ENCODE results near the gene FAM180B.
"Not testable (repeated sequence)": the region's sequence is repeated elsewhere in the genome, so short reads cannot be mapped to it uniquely, and the experiment has no call there.

FAM180B gene

GRCh38 chr11:47552566-47553405 lies 33.7 kb upstream of the FAM180B start, which contains the start of gene CELF1:
CELF1 (minus strand) TSS chr11:47553132; CDS start chr11:47499523, 53,609 bp downstream.
- ChIA-PET POLR2A (interaction anchor here (0.6 to 3.6 kb wide), 6 partner anchors 12 to 40 kb away, joined by 3 to 18 read pairs (median 4); partner anchors contain the start of gene PTPMT1), CTCF (interaction anchor here (0.5 to 1.3 kb wide), 9 partner anchors 13 to 133 kb away, joined by 3 to 8 read pairs (median 4); no protein-coding TSS in a partner anchor)
- TF ChIP-seq FOXA1 (IDR thresholded peaks at IDR 0.05) = no peak
- peak; percentile 85 for TF ChIP-seq L3MBTL2 (conservative IDR thresholded peaks at IDR 0.05)
- peak; percentile 91 for DNase-seq (ENCODE audit: extremely low spot score)

GRCh38 chr11:47553406-47553743 lies 33.1 kb upstream of the FAM180B start:
- TF ChIP-seq, protein P1, sequence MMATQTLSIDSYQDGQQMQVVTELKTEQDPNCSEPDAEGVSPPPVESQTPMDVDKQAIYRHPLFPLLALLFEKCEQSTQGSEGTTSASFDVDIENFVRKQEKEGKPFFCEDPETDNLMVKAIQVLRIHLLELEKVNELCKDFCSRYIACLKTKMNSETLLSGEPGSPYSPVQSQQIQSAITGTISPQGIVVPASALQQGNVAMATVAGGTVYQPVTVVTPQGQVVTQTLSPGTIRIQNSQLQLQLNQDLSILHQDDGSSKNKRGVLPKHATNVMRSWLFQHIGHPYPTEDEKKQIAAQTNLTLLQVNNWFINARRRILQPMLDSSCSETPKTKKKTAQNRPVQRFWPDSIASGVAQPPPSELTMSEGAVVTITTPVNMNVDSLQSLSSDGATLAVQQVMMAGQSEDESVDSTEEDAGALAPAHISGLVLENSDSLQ (IDR thresholded peaks at IDR 0.05) = peak; percentile 72
- no peak for TF ChIP-seq LEF1 (IDR thresholded peaks at IDR 0.05; ENCODE audit: borderline replicate concordance)
- POLR2A ChIA-PET = interaction anchor here (0.6 to 3.6 kb wide), 2 partner anchors 12 to 27 kb away, joined by 3 to 18 read pairs; partner anchors contain the start of gene PTPMT1

DNA sequence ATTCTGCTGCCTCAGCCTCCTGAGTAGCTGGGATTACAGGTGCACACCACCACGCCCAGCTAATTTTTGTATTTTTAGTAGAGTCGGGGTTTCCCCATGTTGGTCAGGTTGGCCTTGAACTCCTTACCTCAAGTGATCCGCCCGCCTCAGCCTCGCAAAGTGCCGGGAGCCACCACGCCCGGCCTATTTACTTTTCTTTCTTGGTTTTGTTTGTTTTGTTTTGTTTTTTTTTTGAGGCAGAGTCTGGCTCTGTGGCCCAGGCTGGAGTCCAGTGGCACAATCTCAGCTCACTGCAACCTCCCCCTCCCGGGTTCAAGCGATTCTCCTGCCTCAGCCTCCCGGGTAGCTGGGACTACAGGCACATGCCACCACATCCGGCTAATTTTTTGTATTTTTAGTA lies 29.5 kb upstream of the FAM180B start:
- DNase-seq (ENCODE audit: extremely low spot score); CTCF ChIA-PET; POLR2A ChIA-PET: not testable (repeated sequence)

More at GRCh38 chr11:47553406-47553743, 33.1 kb upstream of the FAM180B start:
- CTCF ChIA-PET = interaction anchor here (0.5 to 0.9 kb wide), 8 partner anchors 13 to 141 kb away, joined by 3 to 6 read pairs (median 4); no protein-coding TSS in a partner anchor
- no peak for DNase-seq (ENCODE audit: extremely low spot score)

DNA sequence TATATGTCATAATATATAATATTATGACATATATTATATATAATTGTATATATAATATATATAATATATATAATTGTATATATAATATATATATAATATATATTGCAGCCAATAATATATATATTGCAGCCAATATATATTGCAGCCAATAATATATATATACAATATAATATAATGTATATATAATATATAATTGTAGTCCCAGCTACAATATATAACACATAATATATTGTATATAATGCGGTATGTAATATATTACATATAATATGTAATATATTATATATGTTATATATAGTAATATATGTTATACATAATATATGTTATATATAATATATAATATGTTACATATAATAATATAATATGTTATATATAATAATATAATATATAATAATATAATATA lies 27.8 kb upstream of the FAM180B start:
- ChIA-PET POLR2A (no interaction called here), CTCF (interaction anchor here (0.6 kb wide), 1 partner anchor 18 kb away, joined by 5 read pairs; no protein-coding TSS in a partner anchor)
- TF ChIP-seq, protein P1 (IDR thresholded peaks at IDR 0.05) = no peak
- TF ChIP-seq ELF4 (IDR thresholded peaks at IDR 0.05) (no peak), CTBP1 (IDR thresholded peaks at IDR 0.05; ENCODE audit: borderline replicate concordance) (no peak), FOXA1 (IDR thresholded peaks at IDR 0.05) (no peak), FOXM1 (IDR thresholded peaks at IDR 0.05; ENCODE audit: borderline replicate concordance) (no peak), TARDBP (IDR thresholded peaks at IDR 0.05) (no peak), LEF1 (IDR thresholded peaks at IDR 0.05; ENCODE audit: borderline replicate concordance) (no peak), FOXK2 (IDR thresholded peaks at IDR 0.05) (no peak), SP1 (IDR thresholded peaks at IDR 0.05) (no peak), NFRKB (IDR thresholded peaks at IDR 0.05) (no peak), BHLHE40 (IDR thresholded peaks at IDR 0.05; ENCODE audit: borderline replicate concordance) (no peak), HDGF (IDR thresholded peaks at IDR 0.05; ENCODE audit: borderline replicate concordance) (no peak), L3MBTL2 (conservative IDR thresholded peaks at IDR 0.05) (no peak), ZNF384 (IDR thresholded peaks at IDR 0.05) (no peak), SUZ12 (IDR thresholded peaks at IDR 0.05) (no peak), ARNT (IDR thresholded peaks at IDR 0.05) (no peak)
- no peak for DNase-seq (ENCODE audit: extremely low spot score)

DNA sequence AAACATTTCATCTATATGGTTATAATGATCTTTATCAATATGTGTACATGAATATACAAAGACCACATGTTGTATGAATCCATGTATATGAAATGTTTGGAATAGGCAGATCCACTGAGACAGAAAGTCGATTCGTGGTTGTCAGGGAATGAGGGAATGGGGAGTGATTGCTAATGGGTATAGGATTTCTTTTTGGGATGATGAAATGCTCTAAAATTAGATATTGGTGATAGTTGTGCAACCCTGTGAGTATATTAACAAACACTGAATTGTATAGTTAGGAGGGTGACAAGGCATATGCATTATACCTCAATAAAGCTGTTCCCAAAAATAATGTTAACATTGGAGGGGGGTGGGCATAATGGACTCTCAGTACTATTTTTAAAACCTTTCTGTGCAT lies 26.1 kb upstream of the FAM180B start:
- TF ChIP-seq LEF1 (IDR thresholded peaks at IDR 0.05; ENCODE audit: borderline replicate concordance) (no peak), TARDBP (IDR thresholded peaks at IDR 0.05) (no peak), ELF4 (IDR thresholded peaks at IDR 0.05) (no peak), FOXA1 (IDR thresholded peaks at IDR 0.05) (no peak)
- POLR2A ChIA-PET = no interaction called here
- no peak for DNase-seq (ENCODE audit: extremely low spot score)
- CTCF ChIA-PET = no interaction called here

GRCh38 chr11:47562393-47562792 lies 24.1 kb upstream of the FAM180B start:
- DNase-seq (ENCODE audit: extremely low spot score); CTCF ChIA-PET; POLR2A ChIA-PET: not testable (repeated sequence)
- peak; percentile 49; the same call in 1 of the 2 replicates for TF ChIP-seq ZNF384 (IDR thresholded peaks at IDR 0.05)

DNA sequence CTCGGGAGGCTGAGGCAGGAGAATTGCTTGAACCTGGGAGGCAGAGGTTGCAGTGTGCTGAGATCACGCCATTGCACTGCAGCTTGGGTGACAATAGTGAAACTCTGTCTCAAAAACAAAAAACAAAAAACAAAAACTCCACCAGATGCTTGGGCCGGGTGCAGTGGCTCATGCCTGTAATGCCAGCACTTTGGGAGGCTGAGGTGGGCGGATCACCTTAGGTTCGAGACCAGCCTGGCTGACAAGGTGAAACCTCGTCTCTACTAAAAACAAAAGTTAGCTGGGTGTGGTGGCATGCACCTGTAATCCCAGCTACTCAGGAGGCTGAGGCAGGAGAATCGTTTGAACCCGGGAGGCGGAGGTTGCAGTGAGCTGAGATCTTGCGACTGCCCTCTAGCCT lies 22.1 kb upstream of the FAM180B start:
- ChIA-PET CTCF (interaction anchor here (1.2 kb wide), 1 partner anchor 13 kb away, joined by 4 read pairs; no protein-coding TSS in a partner anchor), POLR2A (interaction anchor here (0.7 to 3.3 kb wide), 8 partner anchors 9 to 804 kb away, joined by 3 to 20 read pairs (median 6); partner anchors contain the start of genes C1QTNF4, CELF1, KBTBD4 and NDUFS3)
- DNase-seq (ENCODE audit: extremely low spot score) = not testable (repeated sequence)

- ChIA-PET CTCF (interaction anchor here (1.0 to 1.2 kb wide), 2 partner anchors 13 to 52 kb away, joined by 3 to 4 read pairs; no protein-coding TSS in a partner anchor), POLR2A (interaction anchor here (1.0 to 3.3 kb wide), 8 partner anchors 9 to 55 kb away, joined by 3 to 20 read pairs (median 6); partner anchors contain the start of genes C1QTNF4, CELF1, KBTBD4 and NDUFS3)
- no peak for DNase-seq (ENCODE audit: extremely low spot score)
- TF ChIP-seq TARDBP (IDR thresholded peaks at IDR 0.05) (no peak), SP1 (IDR thresholded peaks at IDR 0.05) (no peak), HDGF (IDR thresholded peaks at IDR 0.05; ENCODE audit: borderline replicate concordance) (no peak), L3MBTL2 (conservative IDR thresholded peaks at IDR 0.05) (no peak)
Measured at GRCh38 chr11:47564933-47565339, 21.5 kb upstream of the FAM180B start.

Measured in HEK293T (cell line).